HEK293T (cell line): ENCODE data around the gene TLE5.

Experiments
- ARNT ChIP-seq: fragments of 450-650 bp; IDR thresholded peaks from 2 replicates; pipeline ENCODE4 v1.6.1; 2017; ENCODE audit warnings: mild to moderate bottlenecking
- BHLHE40 ChIP-seq: fragments of 450-650 bp; IDR thresholded peaks from 2 replicates; pipeline ENCODE4 v1.6.1; 2016; ENCODE audit warnings: mild to moderate bottlenecking, moderate library complexity, borderline replicate concordance
- CTBP1 ChIP-seq: fragments of 450-650 bp; IDR thresholded peaks from 2 replicates; pipeline ENCODE4 v1.6.1; 2016; ENCODE audit warnings: borderline replicate concordance
- ELF4 ChIP-seq: fragments of 450-650 bp; IDR thresholded peaks from 2 replicates; pipeline ENCODE4 v1.6.1; 2017; ENCODE audit warnings: antibody characterized with exemption
- FOXK2 ChIP-seq: fragments of 450-650 bp; IDR thresholded peaks from 2 replicates; pipeline ENCODE4 v1.6.1; 2016; ENCODE audit warnings: mild to moderate bottlenecking
- FOXM1 ChIP-seq: fragments of 450-650 bp; IDR thresholded peaks from 2 replicates; pipeline ENCODE4 v1.6.1; 2017; ENCODE audit warnings: mild to moderate bottlenecking, borderline replicate concordance
- HDGF ChIP-seq: fragments of 450-650 bp; IDR thresholded peaks from 2 replicates; pipeline ENCODE4 v1.6.1; 2017; ENCODE audit warnings: antibody characterized with exemption, borderline replicate concordance
- NFRKB ChIP-seq: fragments of 450-650 bp; IDR thresholded peaks from 2 replicates; pipeline ENCODE4 v1.6.1; 2016; ENCODE audit warnings: mild to moderate bottlenecking, moderate library complexity
- PKNOX1 ChIP-seq: fragments of 450-650 bp; IDR thresholded peaks from 2 replicates; pipeline ENCODE4 v1.6.1; 2016
- SP1 ChIP-seq: fragments of 450-650 bp; IDR thresholded peaks from 2 replicates; pipeline ENCODE4 v1.6.1; 2017
- SUZ12 ChIP-seq: fragments of 450-650 bp; IDR thresholded peaks from 2 replicates; pipeline ENCODE4 v1.6.1; 2016; ENCODE audit warnings: mild to moderate bottlenecking
- TARDBP ChIP-seq: fragments of 450-650 bp; IDR thresholded peaks from 2 replicates; pipeline ENCODE4 v1.6.1; 2016
- ZNF384 ChIP-seq: fragments of 450-650 bp; IDR thresholded peaks from 2 replicates; pipeline ENCODE4 v1.6.1; 2016

GRCh38 chr19:3104708-3104983 lies 42.4 kb upstream of the TLE5 start:
- TF ChIP-seq BHLHE40 (no peak), FOXM1 (no peak), HDGF (no peak), ELF4 (no peak), ZNF384 (no peak), CTBP1 (no peak), SUZ12 (no peak), SP1 (no peak), TARDBP (no peak), FOXK2 (no peak), PKNOX1 (no peak), ARNT (no peak), NFRKB (no peak)
